GM12892 (cell line): ENCODE results near the gene ARPC5L.

Experiments
- POLR2A ChIP-seq: IDR thresholded peaks from 2 replicates; pipeline ENCODE4 v1.6.1; 2011; ENCODE audit warnings: low read depth, low read length, control low read depth
- POLR2AphosphoS5 ChIP-seq: IDR thresholded peaks from 2 replicates; pipeline ENCODE4 v1.6.1; 2011; ENCODE audit warnings: low read depth, low read length, control low read depth
- TAF1 ChIP-seq: IDR thresholded peaks from 2 replicates; pipeline ENCODE4 v1.6.1; 2011; ENCODE audit warnings: low read depth, mild to moderate bottlenecking, control low read depth, low read length, borderline replicate concordance

DNA sequence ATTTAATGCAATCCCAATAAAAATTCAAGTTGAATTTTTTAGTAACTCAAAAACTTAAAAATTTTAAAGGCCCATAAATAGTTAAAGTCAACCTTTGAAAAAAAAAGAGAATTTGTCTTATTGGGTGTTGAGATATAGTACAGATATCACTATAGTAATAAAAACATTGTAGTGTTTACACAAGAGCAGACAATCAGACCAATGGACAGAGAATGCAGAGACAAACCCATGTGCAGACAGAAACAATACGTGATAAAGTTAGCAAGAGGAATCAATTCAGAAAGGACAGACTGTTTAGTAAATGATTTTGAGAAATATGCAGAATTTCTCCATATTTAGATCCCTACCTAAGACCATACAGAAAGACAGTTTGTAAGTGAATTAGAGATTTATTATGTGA, 45.0 kb downstream of the ARPC5L start:
- TF ChIP-seq POLR2AphosphoS5 = no peak
- no peak for TF ChIP-seq POLR2A
- no peak for TF ChIP-seq TAF1
